ENCODE measurements around the gene PSMG2.

The PSMG2 gene

DNA sequence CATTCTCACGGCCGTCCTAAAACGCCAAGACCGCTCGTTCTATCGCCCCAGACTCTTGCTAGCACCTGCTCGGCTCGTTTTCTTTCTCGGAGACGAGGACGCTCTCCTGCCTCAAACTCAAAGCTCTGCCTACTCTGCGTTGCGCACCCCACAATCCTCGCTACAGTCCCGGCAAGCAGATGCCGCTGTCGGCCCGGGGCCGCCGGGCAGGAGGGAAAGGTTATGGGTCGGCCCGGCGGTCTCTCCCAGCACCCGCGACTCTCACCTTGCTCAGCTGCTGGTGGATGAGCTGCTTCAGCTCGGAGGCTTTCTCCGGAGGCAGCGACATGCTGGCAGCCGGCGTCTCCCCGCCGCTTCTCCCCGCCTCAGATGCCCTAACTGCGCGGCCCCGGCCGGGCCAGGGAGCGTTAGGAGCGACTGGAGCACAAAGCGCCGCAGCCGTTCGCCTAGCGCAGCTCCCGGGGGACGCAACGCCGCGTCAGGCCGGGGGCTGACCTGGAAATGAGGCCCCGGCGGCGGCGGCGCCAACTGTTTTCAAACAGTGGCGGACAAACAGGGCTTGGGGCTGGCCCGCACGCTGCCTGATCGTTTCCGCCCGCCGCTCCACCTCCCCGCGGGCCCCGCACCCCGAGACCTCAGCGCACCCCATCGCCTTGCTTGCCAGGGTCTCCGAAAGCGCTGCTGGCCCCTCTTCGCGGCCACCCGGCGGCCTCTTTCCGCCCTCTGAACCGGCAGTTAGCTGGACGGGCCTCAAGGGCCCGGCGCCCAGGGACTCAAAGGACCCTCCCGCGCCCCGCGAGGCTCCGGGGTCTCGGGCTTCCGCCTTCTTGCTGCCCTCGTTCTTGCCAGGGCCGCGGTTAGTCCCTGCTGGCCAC is at the start of gene PSMG2, which contains the start of gene CEP76:
Gene PSMG2 (plus strand): TSS at position 822 of the 875 bp plus-strand sequence. CDS start 66 bp downstream, outside the sequence.
Gene CEP76 (minus strand): TSS at position 503 of the 875 bp plus-strand sequence. CDS start 175 bp downstream, at position 328.
- peak within 1 kb of the TSS; percentile 97 for H3K4me3 ChIP-seq (replicated peaks; ENCODE audit: low read depth, low read length)
- TF ChIP-seq, protein P1, sequence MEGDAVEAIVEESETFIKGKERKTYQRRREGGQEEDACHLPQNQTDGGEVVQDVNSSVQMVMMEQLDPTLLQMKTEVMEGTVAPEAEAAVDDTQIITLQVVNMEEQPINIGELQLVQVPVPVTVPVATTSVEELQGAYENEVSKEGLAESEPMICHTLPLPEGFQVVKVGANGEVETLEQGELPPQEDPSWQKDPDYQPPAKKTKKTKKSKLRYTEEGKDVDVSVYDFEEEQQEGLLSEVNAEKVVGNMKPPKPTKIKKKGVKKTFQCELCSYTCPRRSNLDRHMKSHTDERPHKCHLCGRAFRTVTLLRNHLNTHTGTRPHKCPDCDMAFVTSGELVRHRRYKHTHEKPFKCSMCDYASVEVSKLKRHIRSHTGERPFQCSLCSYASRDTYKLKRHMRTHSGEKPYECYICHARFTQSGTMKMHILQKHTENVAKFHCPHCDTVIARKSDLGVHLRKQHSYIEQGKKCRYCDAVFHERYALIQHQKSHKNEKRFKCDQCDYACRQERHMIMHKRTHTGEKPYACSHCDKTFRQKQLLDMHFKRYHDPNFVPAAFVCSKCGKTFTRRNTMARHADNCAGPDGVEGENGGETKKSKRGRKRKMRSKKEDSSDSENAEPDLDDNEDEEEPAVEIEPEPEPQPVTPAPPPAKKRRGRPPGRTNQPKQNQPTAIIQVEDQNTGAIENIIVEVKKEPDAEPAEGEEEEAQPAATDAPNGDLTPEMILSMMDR (IDR thresholded peaks at IDR 0.05; ENCODE audit: low read length, missing control alignments): no peak
- DNase-seq (ENCODE audit: low read depth): peak; percentile 91

GRCh38 chr18:12654971-12655370 is 47.9 kb upstream of the PSMG2 start:
- no peak for DNase-seq (ENCODE audit: low read depth)
- TF ChIP-seq, protein P1 (IDR thresholded peaks at IDR 0.05; ENCODE audit: low read length, missing control alignments): no peak
- no peak overlapping the region for H3K4me3 ChIP-seq (replicated peaks; ENCODE audit: low read depth, low read length)

DNA sequence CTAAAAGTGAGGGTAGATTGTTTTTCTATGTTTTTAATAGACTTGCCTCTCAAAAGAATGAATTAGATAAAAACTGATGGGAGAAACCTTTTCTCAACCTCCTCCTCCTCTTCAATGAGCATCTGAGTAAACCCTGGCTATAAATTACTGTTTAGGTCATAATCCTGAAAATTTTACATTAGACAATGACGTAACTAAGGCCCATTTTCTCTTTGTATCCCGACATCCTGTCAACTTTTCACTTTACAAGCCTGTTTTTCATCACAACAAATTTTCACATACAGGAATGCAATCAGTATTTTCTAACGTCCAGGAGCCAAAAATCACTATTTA is 46.3 kb upstream of the PSMG2 start:
- H3K4me3 ChIP-seq (replicated peaks; ENCODE audit: low read depth, low read length): peak overlapping the region; percentile 73
- DNase-seq (ENCODE audit: low read depth): peak; percentile 45
- TF ChIP-seq, protein P1 (IDR thresholded peaks at IDR 0.05; ENCODE audit: low read length, missing control alignments): no peak

- DNase-seq (ENCODE audit: low read depth): peak; percentile 41
- TF ChIP-seq, protein P1 (IDR thresholded peaks at IDR 0.05; ENCODE audit: low read length, missing control alignments): no peak
- peak overlapping the region; percentile 73 for H3K4me3 ChIP-seq (replicated peaks; ENCODE audit: low read depth, low read length)
Measured at GRCh38 chr18:12656938-12657683, 45.7 kb upstream of the PSMG2 start.

- peak within 1 kb of the TSS; percentile 73 for H3K4me3 ChIP-seq (replicated peaks; ENCODE audit: low read depth, low read length)
- TF ChIP-seq, protein P1 (IDR thresholded peaks at IDR 0.05; ENCODE audit: low read length, missing control alignments): no peak
- DNase-seq (ENCODE audit: low read depth): peak; percentile 53
Measured at GRCh38 chr18:12657684-12658425, 45.0 kb upstream of the PSMG2 start, which contains the start of gene SPIRE1. Gene SPIRE1, minus strand, starts transcription at chr18:12658107. Its CDS starts 241 bp downstream, at chr18:12657866.

DNA sequence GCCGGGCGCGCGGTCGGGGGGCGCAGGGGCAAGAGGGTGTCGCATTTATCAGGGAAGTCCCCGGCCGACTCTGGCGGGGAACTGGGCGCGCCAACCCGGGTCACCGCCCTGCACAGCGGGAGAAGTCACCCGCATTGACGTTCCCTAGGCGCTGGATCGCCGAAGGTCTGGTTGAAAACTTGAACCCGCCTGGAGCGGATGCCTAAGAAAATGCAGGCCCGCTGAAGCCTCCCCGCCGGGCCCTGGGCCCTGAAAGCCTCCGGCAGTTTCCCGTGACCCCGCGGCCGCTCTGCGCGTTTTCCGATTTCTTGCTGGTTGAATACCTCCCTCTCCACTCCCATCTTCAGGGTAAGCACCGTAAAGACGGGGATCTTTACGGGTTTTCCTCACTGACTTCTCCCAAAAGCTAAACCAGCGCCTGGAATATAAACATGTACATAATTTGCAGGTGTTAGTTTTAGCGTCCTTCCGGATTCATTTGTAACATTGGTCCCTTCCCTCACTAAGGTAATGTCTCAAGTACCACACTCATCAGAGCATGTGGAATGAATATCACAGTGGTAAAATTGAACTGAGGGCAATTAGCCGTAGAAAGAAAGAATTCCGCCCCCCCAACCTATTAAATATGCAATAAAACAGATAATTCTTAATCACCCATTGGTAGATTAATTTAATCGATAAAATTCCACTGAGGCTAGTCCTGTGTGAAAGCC is 44.3 kb upstream of the PSMG2 start:
- TF ChIP-seq, protein P1 (IDR thresholded peaks at IDR 0.05; ENCODE audit: low read length, missing control alignments): no peak
- peak overlapping the region; percentile 73 for H3K4me3 ChIP-seq (replicated peaks; ENCODE audit: low read depth, low read length)
- DNase-seq (ENCODE audit: low read depth): peak; percentile 48
